ENCODE data around the gene IQSEC1.

IQSEC1 gene

GRCh38 chr3:13085081-13085845, 12.0 kb upstream of the IQSEC1 start:
- no peak for DNase-seq (ENCODE audit: low read depth)

GRCh38 chr3:13083898-13084297, 10.7 kb upstream of the IQSEC1 start:
- no peak for DNase-seq (ENCODE audit: low read depth)

- DNase-seq (ENCODE audit: low read depth): no peak
Measured at GRCh38 chr3:13083254-13083653, 10.0 kb upstream of the IQSEC1 start.

- no peak for DNase-seq (ENCODE audit: low read depth)
Measured at GRCh38 chr3:13082677-13083076, 9.4 kb upstream of the IQSEC1 start.

- no peak for DNase-seq (ENCODE audit: low read depth)
Measured at GRCh38 chr3:13081603-13082360, 8.6 kb upstream of the IQSEC1 start.

GRCh38 chr3:13080591-13080990, 7.4 kb upstream of the IQSEC1 start:
- DNase-seq (ENCODE audit: low read depth): no peak

- DNase-seq (ENCODE audit: low read depth): no peak
Measured at GRCh38 chr3:13080026-13080425, 6.8 kb upstream of the IQSEC1 start.

GRCh38 chr3:13079510-13079909, 6.3 kb upstream of the IQSEC1 start:
- DNase-seq (ENCODE audit: low read depth): no peak

- DNase-seq (ENCODE audit: low read depth): no peak
Measured at GRCh38 chr3:13079051-13079450, 5.8 kb upstream of the IQSEC1 start.

GRCh38 chr3:13078163-13078905, 5.1 kb upstream of the IQSEC1 start:
- no peak for DNase-seq (ENCODE audit: low read depth)

- no peak for DNase-seq (ENCODE audit: low read depth)
Measured at GRCh38 chr3:13077431-13078162, 4.4 kb upstream of the IQSEC1 start.

GRCh38 chr3:13075986-13076654, 2.9 kb upstream of the IQSEC1 start:
- DNase-seq (ENCODE audit: low read depth): no peak

GRCh38 chr3:13075318-13075717, 2.1 kb upstream of the IQSEC1 start:
- no peak for DNase-seq (ENCODE audit: low read depth)

GRCh38 chr3:13074006-13074375, 762 bp upstream of the IQSEC1 start:
- DNase-seq (ENCODE audit: low read depth): no peak

GRCh38 chr3:13072600-13073325, 466 bp downstream of the IQSEC1 start:
- DNase-seq (ENCODE audit: low read depth): no peak

- DNase-seq (ENCODE audit: low read depth): no peak
Measured at GRCh38 chr3:13072239-13072599, 1.0 kb downstream of the IQSEC1 start.

- no peak for DNase-seq (ENCODE audit: low read depth)
Measured at GRCh38 chr3:13071695-13072094, 1.5 kb downstream of the IQSEC1 start.

- DNase-seq (ENCODE audit: low read depth): no peak
Measured at GRCh38 chr3:13070391-13071070, 2.7 kb downstream of the IQSEC1 start.

GRCh38 chr3:13069495-13069894, 3.7 kb downstream of the IQSEC1 start:
- no peak for DNase-seq (ENCODE audit: low read depth)

- DNase-seq (ENCODE audit: low read depth): no peak
Measured at GRCh38 chr3:13068269-13069010, 4.8 kb downstream of the IQSEC1 start.

All from stimulated activated CD4-positive, alpha-beta T cell treated with anti-CD3 and anti-CD28 coated beads, Interleukin-2, amount 100 ng/mL, for 4 hours (primary cell).